Ascending aorta (tissue), 2 donors: Measurements from ENCODE around the gene UGT1A7. TPM values are rescaled to one million over a fixed set of nuclear protein-coding genes. Genes with fewer than 3 reads are reported as not detected.

ENCODE experiments used
- DNase-seq, 2 donors: peaks; one replicate each; pipeline ENCODE4 v3.0.0-alpha.2; 2019; ENCODE audit warnings: low spot score in 2 of 2
- H3K27ac ChIP-seq, 2 donors: fragments of 200-600 bp; sonication (generic); one replicate each; pipeline ENCODE4 v1.5.1; 2016 to 2017; ENCODE audit warnings: mild to moderate bottlenecking in 1 of 2
- H3K27me3 ChIP-seq: fragments of 200-600 bp; sonication (generic); one replicate; pipeline ENCODE4 v1.5.1; 2017
- H3K36me3 ChIP-seq, 2 donors: fragments of 200-600 bp; sonication (generic); one replicate each; pipeline ENCODE4 v1.5.1; 2016
- H3K4me1 ChIP-seq, 2 donors: fragments of 200-600 bp; sonication (generic); one replicate each; pipeline ENCODE4 v1.5.1; 2016 to 2017; ENCODE audit warnings: mild to moderate bottlenecking in 1 of 2
- H3K4me3 ChIP-seq, 2 donors: fragments of 200-600 bp; sonication (generic); one replicate each; pipeline ENCODE4 v1.5.1; 2016 to 2017; ENCODE audit warnings: mild to moderate bottlenecking in 1 of 2
- H3K9me3 ChIP-seq, 2 donors: fragments of 200-600 bp; sonication (generic); one replicate each; pipeline ENCODE4 v1.5.1; 2016
- intact Hi-C: fragments of 100-400 bp; cut with DNase I; formaldehyde crosslinking; loops from one replicate; pipeline ENCODE4 v1.15.1; 2023
- total RNA-seq: library from RNA; depleted of rRNA; stranded (reverse); fragments of >200 nt; gene quantifications from one replicate; pipeline ENCODE4 v1.1.0, GENCODE V29; 2016
- TF ChIP-seq, protein P1 (sequence below), 3 experiments: fragments of 200-600 bp in 2 of 3; fragments of 450-650 bp in 1 of 3; sonication (generic) in 2 of 3; IDR thresholded peaks; one replicate each; pipeline ENCODE4 v1.5.1; 2016 to 2019; ENCODE audit warnings: antibody characterized with exemption in 3 of 3, mild to moderate bottlenecking in 1 of 3, moderate library complexity in 1 of 3

Gene UGT1A7
- total RNA-seq, 1 donor from 2014 or later, result not detected

DNA sequence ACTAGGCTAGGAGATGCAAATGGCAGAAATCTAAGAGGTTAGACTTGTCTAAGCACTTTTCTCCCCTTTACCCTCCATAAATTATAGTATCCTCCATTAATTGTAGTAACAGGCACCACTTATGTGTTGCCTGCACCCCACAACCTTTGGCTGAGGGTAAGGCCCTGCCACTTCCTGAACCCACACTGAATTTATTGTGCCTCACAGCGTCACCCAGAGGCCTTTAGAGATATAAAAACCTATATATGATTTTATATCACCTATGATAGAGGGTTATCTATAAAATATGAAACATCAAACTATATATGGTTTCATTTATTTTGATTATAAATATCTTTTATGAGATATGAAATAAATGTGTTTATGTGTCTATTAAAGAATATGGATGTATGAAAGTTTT lies 7.4 kb upstream of the UGT1A7 start:
- TF ChIP-seq, protein P1, sequence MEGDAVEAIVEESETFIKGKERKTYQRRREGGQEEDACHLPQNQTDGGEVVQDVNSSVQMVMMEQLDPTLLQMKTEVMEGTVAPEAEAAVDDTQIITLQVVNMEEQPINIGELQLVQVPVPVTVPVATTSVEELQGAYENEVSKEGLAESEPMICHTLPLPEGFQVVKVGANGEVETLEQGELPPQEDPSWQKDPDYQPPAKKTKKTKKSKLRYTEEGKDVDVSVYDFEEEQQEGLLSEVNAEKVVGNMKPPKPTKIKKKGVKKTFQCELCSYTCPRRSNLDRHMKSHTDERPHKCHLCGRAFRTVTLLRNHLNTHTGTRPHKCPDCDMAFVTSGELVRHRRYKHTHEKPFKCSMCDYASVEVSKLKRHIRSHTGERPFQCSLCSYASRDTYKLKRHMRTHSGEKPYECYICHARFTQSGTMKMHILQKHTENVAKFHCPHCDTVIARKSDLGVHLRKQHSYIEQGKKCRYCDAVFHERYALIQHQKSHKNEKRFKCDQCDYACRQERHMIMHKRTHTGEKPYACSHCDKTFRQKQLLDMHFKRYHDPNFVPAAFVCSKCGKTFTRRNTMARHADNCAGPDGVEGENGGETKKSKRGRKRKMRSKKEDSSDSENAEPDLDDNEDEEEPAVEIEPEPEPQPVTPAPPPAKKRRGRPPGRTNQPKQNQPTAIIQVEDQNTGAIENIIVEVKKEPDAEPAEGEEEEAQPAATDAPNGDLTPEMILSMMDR (IDR thresholded peaks at IDR 0.05), result no peak
- intact Hi-C loops, result no loop called here
- Histone ChIP-seq H3K4me1 (no peaks in the 10 kb centered on the region), H3K36me3 (no peaks in the 10 kb centered on the region), H3K9me3 (no peaks in the 10 kb centered on the region), H3K27me3 (no peaks in the 10 kb centered on the region), H3K27ac (no peak overlapping the region), H3K4me3 (no peak overlapping the region)
- DNase-seq, result no peak

DNA sequence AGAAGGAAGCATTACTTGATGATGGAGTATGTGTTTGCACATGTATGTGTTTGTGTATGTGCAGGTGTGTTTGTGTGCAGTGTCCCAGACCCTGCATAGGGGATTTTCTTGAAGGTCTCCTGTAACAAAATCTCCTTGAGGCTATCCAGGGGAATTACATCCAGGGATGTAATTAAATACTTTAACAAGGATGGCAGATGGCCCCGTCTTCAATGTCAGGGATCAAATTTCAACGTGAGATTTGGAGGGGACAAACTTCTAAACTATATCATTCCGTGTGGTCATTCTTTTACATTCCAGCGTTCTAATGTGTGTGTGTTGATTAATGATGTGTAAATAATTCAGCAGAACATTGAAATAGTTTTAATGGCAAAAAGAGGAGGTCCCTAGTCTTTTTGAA lies 6.7 kb upstream of the UGT1A7 start:
- TF ChIP-seq, protein P1 (IDR thresholded peaks at IDR 0.05), result no peak
- H3K27ac ChIP-seq, result no peak overlapping the region
- intact Hi-C loops, result no loop called here
- H3K9me3 ChIP-seq, result no peaks in the 10 kb centered on the region
- no peaks in the 10 kb centered on the region for H3K4me1 ChIP-seq
- no peak overlapping the region for H3K4me3 ChIP-seq
- no peak for DNase-seq
- no peaks in the 10 kb centered on the region for H3K27me3 ChIP-seq
- H3K36me3 ChIP-seq, result no peaks in the 10 kb centered on the region

DNA sequence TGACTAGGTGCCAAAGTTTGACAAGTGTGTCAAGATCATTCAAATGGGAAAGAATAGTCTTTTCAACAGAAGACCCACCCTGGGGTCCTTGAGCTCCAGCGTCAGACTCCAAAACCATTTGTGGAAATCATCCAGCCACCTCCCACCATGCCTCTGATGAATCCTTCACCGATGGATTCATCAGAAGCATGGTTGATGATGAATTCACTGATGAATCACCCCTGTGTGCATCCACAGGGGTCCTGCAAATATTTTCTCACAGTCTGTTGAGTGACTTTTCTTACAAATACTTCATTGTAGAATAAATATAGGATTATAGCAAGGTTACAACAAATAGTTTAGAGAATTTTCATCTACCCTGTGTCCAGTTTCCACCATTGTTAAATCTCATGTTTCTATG lies 5.7 kb upstream of the UGT1A7 start:
- intact Hi-C loops, result no loop called here
- no peaks in the 10 kb centered on the region for H3K9me3 ChIP-seq

DNA sequence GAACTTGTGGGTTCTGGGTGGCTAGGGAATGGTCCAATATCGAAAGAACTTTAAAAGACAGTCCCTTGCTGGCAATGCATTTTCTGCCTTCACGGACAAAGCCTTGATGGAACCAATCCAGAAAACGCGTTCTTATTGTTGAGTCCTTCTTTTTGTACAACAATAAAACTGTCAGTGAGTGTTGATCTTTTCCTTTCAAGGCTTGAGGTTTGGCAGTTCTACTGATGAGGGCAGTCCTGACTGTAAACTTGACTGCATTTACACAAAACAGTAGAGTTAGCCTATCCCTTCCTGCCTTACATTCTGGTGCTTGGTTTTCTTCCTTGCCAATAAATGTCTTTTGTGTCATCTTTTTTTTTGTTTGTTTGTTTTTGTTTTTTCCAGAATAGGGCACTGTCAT lies 2.5 kb upstream of the UGT1A7 start:
- intact Hi-C loops, result no loop called here
- TF ChIP-seq, protein P1 (IDR thresholded peaks at IDR 0.05), result no peak

More for the DNA sequence above, 5.7 kb upstream of the UGT1A7 start:
- Histone ChIP-seq H3K36me3 (no peaks in the 10 kb centered on the region), H3K4me1 (no peaks in the 10 kb centered on the region), H3K27me3 (no peaks in the 10 kb centered on the region), H3K4me3 (no peak overlapping the region), H3K27ac (no peak overlapping the region)
- no peak for DNase-seq
- TF ChIP-seq, protein P1 (IDR thresholded peaks at IDR 0.05), result no peak

DNA sequence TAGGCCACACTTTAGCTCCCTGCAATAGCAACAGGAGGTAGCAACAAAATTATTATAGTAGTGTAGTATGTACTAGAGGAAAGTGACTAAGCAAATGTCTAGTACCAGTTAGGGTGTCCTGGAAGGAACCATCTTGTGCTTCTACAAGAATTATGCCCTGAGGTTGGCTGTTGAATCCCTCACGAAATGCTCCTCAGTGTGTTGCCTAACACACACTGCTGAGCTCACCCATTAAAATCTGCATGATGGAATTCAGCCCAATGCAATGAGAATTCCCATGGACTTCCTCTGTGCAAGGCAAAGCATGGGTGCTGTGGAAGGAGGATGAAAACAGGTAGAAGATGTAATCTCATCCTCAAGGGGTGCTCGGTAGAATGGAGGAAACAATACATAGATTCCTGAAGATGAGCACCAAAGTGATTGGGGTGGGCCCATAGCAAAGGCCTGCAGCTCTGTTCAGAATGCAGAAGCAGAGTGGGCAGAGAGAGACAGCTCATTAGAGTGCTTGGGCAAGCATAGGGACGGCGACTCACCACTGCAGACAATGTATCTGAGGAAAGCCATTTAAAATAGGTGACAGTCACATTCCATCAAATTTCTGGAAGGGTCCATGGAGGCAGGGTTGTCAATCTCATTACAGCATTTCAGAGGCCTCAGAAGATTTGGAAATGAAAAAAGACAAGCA lies 1.2 kb upstream of the UGT1A7 start:
- DNase-seq, result no peak
- Histone ChIP-seq H3K4me1 (no peaks in the 10 kb centered on the region), H3K9me3 (no peaks in the 10 kb centered on the region), H3K4me3 (no peak overlapping the region), H3K27me3 (no peaks in the 10 kb centered on the region), H3K27ac (no peak overlapping the region), H3K36me3 (no peaks in the 10 kb centered on the region)
- TF ChIP-seq, protein P1 (IDR thresholded peaks at IDR 0.05), result no peak
- intact Hi-C loops, result no loop called here

More for the DNA sequence above, 2.5 kb upstream of the UGT1A7 start:
- H3K27ac ChIP-seq, result no peak overlapping the region
- no peaks in the 10 kb centered on the region for H3K27me3 ChIP-seq
- no peak for DNase-seq
- no peaks in the 10 kb centered on the region for H3K4me1 ChIP-seq
- no peaks in the 10 kb centered on the region for H3K9me3 ChIP-seq
- no peak overlapping the region for H3K4me3 ChIP-seq
- H3K36me3 ChIP-seq, result no peaks in the 10 kb centered on the region

DNA sequence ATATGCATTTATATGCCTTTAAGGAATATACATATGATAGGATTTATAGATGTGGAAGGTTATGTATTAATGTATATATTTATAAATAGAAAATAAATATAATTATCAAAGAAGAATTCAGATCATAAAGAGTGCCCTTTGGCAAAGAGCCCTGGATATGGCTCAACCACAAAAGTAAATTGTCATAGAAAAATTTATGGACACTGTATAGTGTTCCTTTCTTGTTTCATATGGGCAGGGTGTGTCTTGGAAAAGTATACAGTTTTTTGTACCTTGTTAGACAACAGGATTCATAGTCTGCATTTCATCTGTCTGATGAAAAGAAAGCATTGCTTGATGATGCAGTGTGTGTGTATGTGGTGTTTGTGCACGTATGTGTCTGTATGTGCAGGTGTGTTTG lies 2.9 kb downstream of the UGT1A7 start:
- Histone ChIP-seq H3K36me3 (no peaks in the 10 kb centered on the region), H3K27ac (no peak overlapping the region), H3K9me3 (no peaks in the 10 kb centered on the region), H3K4me1 (no peaks in the 10 kb centered on the region), H3K27me3 (no peaks in the 10 kb centered on the region), H3K4me3 (no peak overlapping the region)
- TF ChIP-seq, protein P1 (IDR thresholded peaks at IDR 0.05), result no peak
- DNase-seq, result no peak
- intact Hi-C loops, result no loop called here
